GM23338 (cell line): ENCODE measurements around the gene SLC26A11. TPM values are rescaled to one million over a fixed set of nuclear protein-coding genes. Genes with fewer than 3 reads are reported as not detected.

Experiments
- ATAC-seq: fragments of 200-7000 bp; cut with Tn5 transposase; 3 replicates; pipeline ENCODE4 v1.9.1; 2020
- DNase-seq: peaks from one replicate; pipeline ENCODE4 v3.0.0-alpha.2; 2015; ENCODE audit warnings: low spot score
- H2AFZ ChIP-seq: fragments of 200-600 bp; sonication (generic); 2 replicates; pipeline ENCODE4 v1.8.0; 2016; ENCODE audit warnings: antibody characterized with exemption, mild to moderate bottlenecking, moderate library complexity
- H3F3A ChIP-seq: fragments of 200-600 bp; sonication (generic); replicated peaks from 2 replicates; pipeline ENCODE4 v1.8.0; 2017; ENCODE audit warnings: antibody characterized with exemption, mixed run types, low read depth
- H3K27ac ChIP-seq: fragments of 200-600 bp; sonication (generic); 2 replicates; pipeline ENCODE4 v1.6.1; 2016; ENCODE audit warnings: low read depth
- H3K27me3 ChIP-seq: fragments of 200-600 bp; sonication (generic); 2 replicates; pipeline ENCODE4 v1.8.0; 2016; ENCODE audit warnings: mild to moderate bottlenecking, mixed run types, moderate library complexity; ENCODE audit not compliant: insufficient read depth
- H3K36me3 ChIP-seq: fragments of 200-600 bp; sonication (generic); 2 replicates; pipeline ENCODE4 v1.8.0; 2016; ENCODE audit warnings: mild to moderate bottlenecking; ENCODE audit not compliant: insufficient read depth
- H3K4me1 ChIP-seq: fragments of 200-600 bp; sonication (generic); 2 replicates; pipeline ENCODE4 v1.8.0; 2016; ENCODE audit warnings: mild to moderate bottlenecking, moderate library complexity; ENCODE audit not compliant: insufficient read depth
- H3K4me2 ChIP-seq: fragments of 200-600 bp; sonication (generic); 2 replicates; pipeline ENCODE4 v1.7.1; 2017; ENCODE audit warnings: mixed run types
- H3K4me3 ChIP-seq: fragments of 200-600 bp; sonication (generic); 2 replicates; pipeline ENCODE4 v1.6.1; 2016; ENCODE audit warnings: mixed run types
- H3K79me2 ChIP-seq: fragments of 200-600 bp; sonication (generic); replicated peaks from 2 replicates; pipeline ENCODE4 v1.8.0; 2017; ENCODE audit warnings: mild to moderate bottlenecking; ENCODE audit not compliant: insufficient read depth
- H3K9me2 ChIP-seq: fragments of 200-600 bp; sonication (generic); 2 replicates; pipeline ENCODE4 v1.8.0; 2017; ENCODE audit not compliant: insufficient read depth
- H4K20me1 ChIP-seq: fragments of 200-600 bp; sonication (generic); replicated peaks from 2 replicates; pipeline ENCODE4 v1.8.0; 2017; ENCODE audit warnings: mild to moderate bottlenecking; ENCODE audit not compliant: insufficient read depth
- H3K27ac Mint-ChIP-seq: 2 replicates; pipeline ENCODE4 v1.8.0; 2020; ENCODE audit warnings: inconsistent platforms, mild to moderate bottlenecking, moderate library complexity, mixed read lengths
- H3K27me3 Mint-ChIP-seq: 3 replicates; pipeline ENCODE4 v1.8.0; 2022; ENCODE audit warnings: low read depth, mild to moderate bottlenecking, moderate library complexity, mixed read lengths, inconsistent platforms; ENCODE audit not compliant: insufficient read depth, poor library complexity
- H3K36me3 Mint-ChIP-seq: 3 replicates; pipeline ENCODE4 v1.8.0; 2021; ENCODE audit warnings: low read depth, mild to moderate bottlenecking, inconsistent platforms, moderate library complexity, mixed read lengths
- H3K4me1 Mint-ChIP-seq: 3 replicates; pipeline ENCODE4 v1.8.0; 2020; ENCODE audit warnings: mild to moderate bottlenecking, inconsistent platforms, mixed read lengths
- H3K4me3 Mint-ChIP-seq: 3 replicates; pipeline ENCODE4 v1.8.0; 2021; ENCODE audit warnings: moderate library complexity, mild to moderate bottlenecking, inconsistent platforms, mixed read lengths
- H3K9me3 Mint-ChIP-seq: 3 replicates; pipeline ENCODE4 v1.8.0; 2020; ENCODE audit warnings: moderate library complexity, mild to moderate bottlenecking, inconsistent platforms, mixed read lengths
- CREB1 ChIP-seq: fragments of 250-450 bp; sonication (Bioruptor Pico); IDR thresholded peaks from 2 replicates; pipeline ENCODE4 v1.5.0; 2020; ENCODE audit warnings: low read depth, mild to moderate bottlenecking, moderate library complexity
- EZH2 ChIP-seq: fragments of 200-600 bp; sonication (generic); IDR thresholded peaks from one replicate; pipeline ENCODE4 v1.8.0; 2017; ENCODE audit warnings: antibody characterized with exemption, mild to moderate bottlenecking, low read depth; ENCODE audit not compliant: unreplicated experiment
- EZH2phosphoT487 ChIP-seq: fragments of 200-600 bp; sonication (generic); IDR thresholded peaks from one replicate; pipeline ENCODE4 v1.8.1; 2018; ENCODE audit warnings: antibody characterized with exemption; ENCODE audit not compliant: unreplicated experiment
- JUNB ChIP-seq: IDR thresholded peaks from one replicate; pipeline ENCODE4 v1.6.1; 2016; ENCODE audit warnings: antibody characterized with exemption; ENCODE audit not compliant: unreplicated experiment
- NANOG ChIP-seq: IDR thresholded peaks from 2 replicates; pipeline ENCODE4 v1.6.1; 2016; ENCODE audit warnings: antibody characterized with exemption, borderline replicate concordance
- POLR2AphosphoS5 ChIP-seq: IDR thresholded peaks from 2 replicates; pipeline ENCODE4 v1.6.1; 2016; ENCODE audit warnings: antibody characterized with exemption, low read depth
- STAT1 ChIP-seq: IDR thresholded peaks from one replicate; pipeline ENCODE4 v1.6.1; 2016; ENCODE audit warnings: antibody characterized with exemption; ENCODE audit not compliant: unreplicated experiment
- ZNF114 ChIP-seq: fragments of 250-450 bp; sonication (Bioruptor Pico); IDR thresholded peaks from 2 replicates; pipeline ENCODE4 v1.5.0; 2020; ENCODE audit warnings: mild to moderate bottlenecking, moderate library complexity
- ZNF331 ChIP-seq: fragments of 250-450 bp; sonication (Bioruptor Pico); IDR thresholded peaks from 2 replicates; pipeline ENCODE4 v1.5.0; 2020; ENCODE audit warnings: low read depth, mild to moderate bottlenecking, moderate library complexity
- polyA plus RNA-seq: library from polyadenylated mRNA; unstranded; fragments of >200 nt; fragmentation: Nextera tagmentation; extraction: Ambion mirVana; gene quantifications from 2 replicates; pipeline ENCODE4 v1.2.1, GENCODE V29; 2016
- total RNA-seq: library from RNA; depleted of rRNA; stranded (reverse); fragments of >200 nt; shearing (Covaris generic); gene quantifications from 2 replicates; pipeline ENCODE4 v1.2.3, GENCODE V29; 2014
- TF ChIP-seq, protein P1 (sequence below): fragments of 250-450 bp; sonication (Bioruptor Pico); IDR thresholded peaks from 2 replicates; pipeline ENCODE4 v1.5.0; 2020; ENCODE audit warnings: mild to moderate bottlenecking, moderate library complexity
- TF ChIP-seq, protein P2 (sequence below): IDR thresholded peaks from 2 replicates; pipeline ENCODE4 v1.6.1; 2016; ENCODE audit warnings: antibody characterized with exemption
- TF ChIP-seq, protein P3 (sequence below), 2 experiments: fragments of 200-600 bp in 1 of 2; sonication (generic) in 1 of 2; conservative IDR thresholded peaks; 2 replicates each; pipeline versions ENCODE4 v1.5.1 to v1.6.1; 2016 to 2017; ENCODE audit warnings: antibody characterized with exemption in 2 of 2, low read depth in 2 of 2, mild to moderate bottlenecking in 2 of 2, moderate library complexity in 1 of 2
- TF ChIP-seq, protein P4 (sequence below): IDR thresholded peaks from one replicate; pipeline ENCODE4 v1.6.1; 2018; ENCODE audit warnings: antibody characterized with exemption; ENCODE audit not compliant: unreplicated experiment

Gene SLC26A11
- total and polyA plus RNA-seq, 2 experiments from 2014 or later = 10.9 to 23.0 TPM

DNA sequence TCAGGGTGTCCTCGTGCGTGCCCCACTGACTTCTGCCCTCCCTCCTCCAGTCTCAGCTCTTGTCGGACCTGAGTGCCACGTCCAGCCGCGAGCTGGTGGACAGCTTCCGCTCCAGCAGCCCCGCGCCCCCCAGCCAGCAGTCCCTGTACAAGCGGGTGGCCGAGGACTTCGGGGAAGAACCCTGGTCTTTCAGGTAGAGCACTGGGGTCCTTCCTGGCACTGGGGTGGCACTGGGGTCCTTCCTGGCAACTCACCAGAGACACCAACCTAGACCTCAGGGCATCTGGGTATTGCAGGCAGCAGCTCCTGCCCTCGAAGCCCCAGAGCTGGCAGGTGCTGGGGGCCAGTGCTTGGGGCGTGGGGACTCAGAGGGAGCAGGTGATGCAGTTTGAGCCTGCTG is 25.1 kb upstream of the SLC26A11 start:
- Histone ChIP-seq H3K4me2 (no peak overlapping the region), H3K79me2 (no peaks in the 10 kb centered on the region), H4K20me1 (no peaks in the 10 kb centered on the region), H3K9me2 (no peaks in the 10 kb centered on the region), H3K27me3 (no peaks in the 10 kb centered on the region), H2AFZ (no peak overlapping the region), H3K36me3 (no peaks in the 10 kb centered on the region), H3K27ac (no peak overlapping the region), H3F3A (0 out of 2 replicates have a peak, but pooled peaks cover 3% of the 10 kb centered on the region), H3K4me3 (no peak overlapping the region), H3K4me1 (no peaks in the 10 kb centered on the region)
- TF ChIP-seq POLR2AphosphoS5 = no peak
- TF ChIP-seq EZH2phosphoT487 = no peak
- no peak for TF ChIP-seq EZH2
- TF ChIP-seq STAT1 = no peak
- TF ChIP-seq ZNF331 = no peak
- TF ChIP-seq, protein P1, sequence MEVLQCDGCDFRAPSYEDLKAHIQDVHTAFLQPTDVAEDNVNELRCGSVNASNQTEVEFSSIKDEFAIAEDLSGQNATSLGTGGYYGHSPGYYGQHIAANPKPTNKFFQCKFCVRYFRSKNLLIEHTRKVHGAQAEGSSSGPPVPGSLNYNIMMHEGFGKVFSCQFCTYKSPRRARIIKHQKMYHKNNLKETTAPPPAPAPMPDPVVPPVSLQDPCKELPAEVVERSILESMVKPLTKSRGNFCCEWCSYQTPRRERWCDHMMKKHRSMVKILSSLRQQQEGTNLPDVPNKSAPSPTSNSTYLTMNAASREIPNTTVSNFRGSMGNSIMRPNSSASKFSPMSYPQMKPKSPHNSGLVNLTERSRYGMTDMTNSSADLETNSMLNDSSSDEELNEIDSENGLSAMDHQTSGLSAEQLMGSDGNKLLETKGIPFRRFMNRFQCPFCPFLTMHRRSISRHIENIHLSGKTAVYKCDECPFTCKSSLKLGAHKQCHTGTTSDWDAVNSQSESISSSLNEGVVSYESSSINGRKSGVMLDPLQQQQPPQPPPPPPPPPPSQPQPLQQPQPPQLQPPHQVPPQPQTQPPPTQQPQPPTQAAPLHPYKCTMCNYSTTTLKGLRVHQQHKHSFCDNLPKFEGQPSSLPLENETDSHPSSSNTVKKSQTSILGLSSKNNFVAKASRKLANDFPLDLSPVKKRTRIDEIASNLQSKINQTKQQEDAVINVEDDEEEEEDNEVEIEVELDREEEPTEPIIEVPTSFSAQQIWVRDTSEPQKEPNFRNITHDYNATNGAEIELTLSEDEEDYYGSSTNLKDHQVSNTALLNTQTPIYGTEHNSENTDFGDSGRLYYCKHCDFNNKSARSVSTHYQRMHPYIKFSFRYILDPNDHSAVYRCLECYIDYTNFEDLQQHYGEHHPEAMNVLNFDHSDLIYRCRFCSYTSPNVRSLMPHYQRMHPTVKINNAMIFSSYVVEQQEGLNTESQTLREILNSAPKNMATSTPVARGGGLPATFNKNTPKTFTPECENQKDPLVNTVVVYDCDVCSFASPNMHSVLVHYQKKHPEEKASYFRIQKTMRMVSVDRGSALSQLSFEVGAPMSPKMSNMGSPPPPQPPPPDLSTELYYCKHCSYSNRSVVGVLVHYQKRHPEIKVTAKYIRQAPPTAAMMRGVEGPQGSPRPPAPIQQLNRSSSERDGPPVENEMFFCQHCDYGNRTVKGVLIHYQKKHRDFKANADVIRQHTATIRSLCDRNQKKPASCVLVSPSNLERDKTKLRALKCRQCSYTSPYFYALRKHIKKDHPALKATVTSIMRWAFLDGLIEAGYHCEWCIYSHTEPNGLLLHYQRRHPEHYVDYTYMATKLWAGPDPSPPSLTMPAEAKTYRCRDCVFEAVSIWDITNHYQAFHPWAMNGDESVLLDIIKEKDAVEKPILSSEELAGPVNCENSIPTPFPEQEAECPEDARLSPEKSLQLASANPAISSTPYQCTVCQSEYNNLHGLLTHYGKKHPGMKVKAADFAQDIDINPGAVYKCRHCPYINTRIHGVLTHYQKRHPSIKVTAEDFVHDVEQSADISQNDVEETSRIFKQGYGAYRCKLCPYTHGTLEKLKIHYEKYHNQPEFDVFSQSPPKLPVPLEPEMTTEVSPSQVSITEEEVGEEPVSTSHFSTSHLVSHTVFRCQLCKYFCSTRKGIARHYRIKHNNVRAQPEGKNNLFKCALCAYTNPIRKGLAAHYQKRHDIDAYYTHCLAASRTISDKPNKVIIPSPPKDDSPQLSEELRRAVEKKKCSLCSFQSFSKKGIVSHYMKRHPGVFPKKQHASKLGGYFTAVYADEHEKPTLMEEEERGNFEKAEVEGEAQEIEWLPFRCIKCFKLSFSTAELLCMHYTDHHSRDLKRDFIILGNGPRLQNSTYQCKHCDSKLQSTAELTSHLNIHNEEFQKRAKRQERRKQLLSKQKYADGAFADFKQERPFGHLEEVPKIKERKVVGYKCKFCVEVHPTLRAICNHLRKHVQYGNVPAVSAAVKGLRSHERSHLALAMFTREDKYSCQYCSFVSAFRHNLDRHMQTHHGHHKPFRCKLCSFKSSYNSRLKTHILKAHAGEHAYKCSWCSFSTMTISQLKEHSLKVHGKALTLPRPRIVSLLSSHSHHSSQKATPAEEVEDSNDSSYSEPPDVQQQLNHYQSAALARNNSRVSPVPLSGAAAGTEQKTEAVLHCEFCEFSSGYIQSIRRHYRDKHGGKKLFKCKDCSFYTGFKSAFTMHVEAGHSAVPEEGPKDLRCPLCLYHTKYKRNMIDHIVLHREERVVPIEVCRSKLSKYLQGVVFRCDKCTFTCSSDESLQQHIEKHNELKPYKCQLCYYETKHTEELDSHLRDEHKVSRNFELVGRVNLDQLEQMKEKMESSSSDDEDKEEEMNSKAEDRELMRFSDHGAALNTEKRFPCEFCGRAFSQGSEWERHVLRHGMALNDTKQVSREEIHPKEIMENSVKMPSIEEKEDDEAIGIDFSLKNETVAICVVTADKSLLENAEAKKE = no peak
- no peak for TF ChIP-seq CREB1 (CRISPR knock-in tag)
- TF ChIP-seq, protein P2, sequence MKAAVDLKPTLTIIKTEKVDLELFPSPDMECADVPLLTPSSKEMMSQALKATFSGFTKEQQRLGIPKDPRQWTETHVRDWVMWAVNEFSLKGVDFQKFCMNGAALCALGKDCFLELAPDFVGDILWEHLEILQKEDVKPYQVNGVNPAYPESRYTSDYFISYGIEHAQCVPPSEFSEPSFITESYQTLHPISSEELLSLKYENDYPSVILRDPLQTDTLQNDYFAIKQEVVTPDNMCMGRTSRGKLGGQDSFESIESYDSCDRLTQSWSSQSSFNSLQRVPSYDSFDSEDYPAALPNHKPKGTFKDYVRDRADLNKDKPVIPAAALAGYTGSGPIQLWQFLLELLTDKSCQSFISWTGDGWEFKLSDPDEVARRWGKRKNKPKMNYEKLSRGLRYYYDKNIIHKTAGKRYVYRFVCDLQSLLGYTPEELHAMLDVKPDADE = no peak
- TF ChIP-seq ZNF114 = no peak
- TF ChIP-seq NANOG = no peak
- TF ChIP-seq, protein P3, sequence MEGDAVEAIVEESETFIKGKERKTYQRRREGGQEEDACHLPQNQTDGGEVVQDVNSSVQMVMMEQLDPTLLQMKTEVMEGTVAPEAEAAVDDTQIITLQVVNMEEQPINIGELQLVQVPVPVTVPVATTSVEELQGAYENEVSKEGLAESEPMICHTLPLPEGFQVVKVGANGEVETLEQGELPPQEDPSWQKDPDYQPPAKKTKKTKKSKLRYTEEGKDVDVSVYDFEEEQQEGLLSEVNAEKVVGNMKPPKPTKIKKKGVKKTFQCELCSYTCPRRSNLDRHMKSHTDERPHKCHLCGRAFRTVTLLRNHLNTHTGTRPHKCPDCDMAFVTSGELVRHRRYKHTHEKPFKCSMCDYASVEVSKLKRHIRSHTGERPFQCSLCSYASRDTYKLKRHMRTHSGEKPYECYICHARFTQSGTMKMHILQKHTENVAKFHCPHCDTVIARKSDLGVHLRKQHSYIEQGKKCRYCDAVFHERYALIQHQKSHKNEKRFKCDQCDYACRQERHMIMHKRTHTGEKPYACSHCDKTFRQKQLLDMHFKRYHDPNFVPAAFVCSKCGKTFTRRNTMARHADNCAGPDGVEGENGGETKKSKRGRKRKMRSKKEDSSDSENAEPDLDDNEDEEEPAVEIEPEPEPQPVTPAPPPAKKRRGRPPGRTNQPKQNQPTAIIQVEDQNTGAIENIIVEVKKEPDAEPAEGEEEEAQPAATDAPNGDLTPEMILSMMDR (conservative IDR thresholded peaks at IDR 0.05; ENCODE audit: low read depth in 2 of 2) = no peak
- TF ChIP-seq, protein P4, sequence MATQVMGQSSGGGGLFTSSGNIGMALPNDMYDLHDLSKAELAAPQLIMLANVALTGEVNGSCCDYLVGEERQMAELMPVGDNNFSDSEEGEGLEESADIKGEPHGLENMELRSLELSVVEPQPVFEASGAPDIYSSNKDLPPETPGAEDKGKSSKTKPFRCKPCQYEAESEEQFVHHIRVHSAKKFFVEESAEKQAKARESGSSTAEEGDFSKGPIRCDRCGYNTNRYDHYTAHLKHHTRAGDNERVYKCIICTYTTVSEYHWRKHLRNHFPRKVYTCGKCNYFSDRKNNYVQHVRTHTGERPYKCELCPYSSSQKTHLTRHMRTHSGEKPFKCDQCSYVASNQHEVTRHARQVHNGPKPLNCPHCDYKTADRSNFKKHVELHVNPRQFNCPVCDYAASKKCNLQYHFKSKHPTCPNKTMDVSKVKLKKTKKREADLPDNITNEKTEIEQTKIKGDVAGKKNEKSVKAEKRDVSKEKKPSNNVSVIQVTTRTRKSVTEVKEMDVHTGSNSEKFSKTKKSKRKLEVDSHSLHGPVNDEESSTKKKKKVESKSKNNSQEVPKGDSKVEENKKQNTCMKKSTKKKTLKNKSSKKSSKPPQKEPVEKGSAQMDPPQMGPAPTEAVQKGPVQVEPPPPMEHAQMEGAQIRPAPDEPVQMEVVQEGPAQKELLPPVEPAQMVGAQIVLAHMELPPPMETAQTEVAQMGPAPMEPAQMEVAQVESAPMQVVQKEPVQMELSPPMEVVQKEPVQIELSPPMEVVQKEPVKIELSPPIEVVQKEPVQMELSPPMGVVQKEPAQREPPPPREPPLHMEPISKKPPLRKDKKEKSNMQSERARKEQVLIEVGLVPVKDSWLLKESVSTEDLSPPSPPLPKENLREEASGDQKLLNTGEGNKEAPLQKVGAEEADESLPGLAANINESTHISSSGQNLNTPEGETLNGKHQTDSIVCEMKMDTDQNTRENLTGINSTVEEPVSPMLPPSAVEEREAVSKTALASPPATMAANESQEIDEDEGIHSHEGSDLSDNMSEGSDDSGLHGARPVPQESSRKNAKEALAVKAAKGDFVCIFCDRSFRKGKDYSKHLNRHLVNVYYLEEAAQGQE = no peak
- TF ChIP-seq JUNB = no peak
- DNase-seq = no peak
- H3K36me3 Mint-ChIP-seq = no peaks in the 10 kb centered on the region; the same call in 2 of the 3 replicates
- no peaks in the 10 kb centered on the region; the same call in 2 of the 3 replicates for H3K9me3 Mint-ChIP-seq
- H3K4me1 Mint-ChIP-seq = peaks cover 10% of the 10 kb centered on the region
- no peak overlapping the region for H3K27ac Mint-ChIP-seq
- H3K27me3 Mint-ChIP-seq = peaks cover 17% of the 10 kb centered on the region
- no peak overlapping the region for H3K4me3 Mint-ChIP-seq
- no peak for ATAC-seq
